Activated CD8-positive, alpha-beta memory T cell treated with anti-CD3 and anti-CD28 coated beads for 36 hours (primary cell): ENCODE data around the gene CDC16. TPM values are rescaled to one million over a fixed set of nuclear protein-coding genes. Genes with fewer than 3 reads are reported as not detected.
"Not testable (repeated sequence)": the region's sequence is repeated elsewhere in the genome, so short reads cannot be mapped to it uniquely, and the experiment has no call there.

Experiments used
- CTCF ChIA-PET: fragments of 350-600 bp; sonication (Branson Sonifier 250); formaldehyde crosslinking; loops from one replicate; lab custom pipeline; 2021; ENCODE audit warnings: antibody characterized with exemption; lab: Charles Lee
- POLR2A ChIA-PET: fragments of 350-600 bp; sonication (Branson Sonifier 250); formaldehyde crosslinking; loops from one replicate; lab custom pipeline; 2021; ENCODE audit warnings: antibody characterized with exemption; lab: Charles Lee
- total RNA-seq, 2 experiments: library from RNA; stranded (reverse); gene quantifications; one replicate each; pipeline ENCODE4 v1.2.3, GENCODE V29; 2021

CDC16 gene
- total RNA-seq, 2 experiments from 2014 or later, result 75.1 to 76.7 TPM

DNA sequence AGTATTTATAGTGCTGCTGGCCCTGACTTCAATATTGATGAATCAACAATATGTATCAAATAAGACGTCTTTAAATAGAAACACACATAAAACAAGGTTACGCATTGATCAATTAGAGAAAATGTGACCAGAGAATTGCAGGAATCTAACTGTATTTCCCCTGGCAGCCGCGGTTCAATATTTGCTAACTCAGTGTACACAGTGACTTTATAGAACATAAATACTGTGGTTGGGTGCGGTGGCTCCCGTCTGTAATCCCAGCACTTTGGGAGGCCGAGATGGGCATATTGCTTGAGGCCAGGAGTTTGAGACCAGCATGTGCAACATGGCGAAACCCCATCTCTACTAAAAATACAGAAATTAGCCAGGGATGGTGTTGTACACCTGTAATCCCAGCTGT lies 23.9 kb downstream of the CDC16 start:
- ChIA-PET POLR2A (no interaction called here), CTCF (no interaction called here)

DNA sequence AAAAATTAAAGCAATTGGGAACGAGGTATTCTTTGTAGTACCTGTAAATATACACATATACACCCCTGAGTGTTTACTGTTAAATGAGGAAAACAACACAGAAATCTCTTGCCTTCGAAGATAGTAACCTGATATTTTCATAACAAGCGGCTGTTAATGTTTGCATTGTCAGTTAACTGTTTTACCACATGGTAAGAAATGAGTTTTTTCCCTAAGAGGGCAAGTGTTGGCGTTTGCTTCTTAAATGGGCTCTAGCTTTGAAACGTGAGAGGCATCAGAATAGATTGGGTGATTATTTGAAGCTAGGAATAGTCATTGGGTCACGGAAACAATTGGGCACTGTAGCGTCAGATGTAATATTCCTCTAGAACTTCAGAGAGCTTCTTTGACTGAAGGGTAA lies 24.7 kb downstream of the CDC16 start:
- CTCF ChIA-PET, result no interaction called here
- POLR2A ChIA-PET, result no interaction called here

GRCh38 chr13:114259974-114260373 lies 25.3 kb downstream of the CDC16 start:
- ChIA-PET CTCF (no interaction called here), POLR2A (interaction anchor here (0.6 kb wide), 1 partner anchor 55 kb away, joined by 3 read pairs; no protein-coding TSS in a partner anchor)

DNA sequence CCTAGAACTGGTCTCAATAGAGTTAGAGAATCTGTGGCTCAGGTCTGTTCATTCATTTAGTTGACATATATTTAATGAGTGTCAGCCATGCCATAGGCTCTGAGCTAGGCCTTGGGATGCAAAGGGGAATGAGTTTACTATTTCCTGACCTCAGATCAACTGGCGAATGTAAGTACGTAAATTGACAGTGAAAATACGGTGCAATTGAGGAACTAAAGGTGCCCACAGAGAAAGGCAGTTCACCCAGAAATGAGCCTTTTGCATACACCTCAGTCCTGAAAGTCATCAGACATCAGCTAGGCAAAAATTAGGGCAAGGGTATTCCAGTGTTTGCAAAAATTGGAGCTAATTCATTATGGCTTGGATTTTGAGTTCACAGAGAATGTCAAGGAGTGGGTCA lies 26.1 kb downstream of the CDC16 start:
- CTCF ChIA-PET, result no interaction called here
- POLR2A ChIA-PET, result no interaction called here

DNA sequence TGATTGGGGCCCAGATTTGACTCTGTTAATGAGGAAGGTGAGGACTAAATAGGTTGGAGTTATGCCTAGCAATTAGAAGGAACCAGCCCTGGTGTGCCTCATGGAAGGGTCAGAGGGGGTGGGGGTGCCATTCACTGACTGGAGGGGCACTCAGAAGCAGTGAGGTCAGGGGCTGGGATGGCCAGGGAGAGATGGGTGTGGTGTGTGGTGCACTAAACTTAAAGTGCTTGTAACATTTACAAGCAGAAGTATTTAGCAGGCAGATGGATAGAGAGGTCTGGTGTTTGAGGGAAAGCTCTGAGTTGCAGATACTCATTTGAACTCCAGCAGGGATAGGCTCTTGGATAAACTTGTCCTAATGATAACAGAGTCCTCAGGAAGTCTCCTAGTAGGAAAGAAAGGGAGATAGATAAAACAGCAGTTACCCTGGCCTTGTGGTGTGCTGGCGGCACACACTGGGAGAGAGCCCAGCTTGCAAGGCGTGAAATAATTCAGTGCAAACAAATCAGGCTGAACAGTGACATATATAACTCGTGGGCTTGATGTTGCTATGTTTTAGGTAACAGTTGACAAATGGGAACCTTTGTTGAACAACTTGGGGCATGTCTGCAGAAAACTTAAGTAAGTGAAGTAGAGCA lies 26.8 kb downstream of the CDC16 start:
- ChIA-PET CTCF (no interaction called here), POLR2A (no interaction called here)

GRCh38 chr13:114263578-114263977 lies 28.9 kb downstream of the CDC16 start:
- ChIA-PET CTCF (no interaction called here), POLR2A (no interaction called here)

DNA sequence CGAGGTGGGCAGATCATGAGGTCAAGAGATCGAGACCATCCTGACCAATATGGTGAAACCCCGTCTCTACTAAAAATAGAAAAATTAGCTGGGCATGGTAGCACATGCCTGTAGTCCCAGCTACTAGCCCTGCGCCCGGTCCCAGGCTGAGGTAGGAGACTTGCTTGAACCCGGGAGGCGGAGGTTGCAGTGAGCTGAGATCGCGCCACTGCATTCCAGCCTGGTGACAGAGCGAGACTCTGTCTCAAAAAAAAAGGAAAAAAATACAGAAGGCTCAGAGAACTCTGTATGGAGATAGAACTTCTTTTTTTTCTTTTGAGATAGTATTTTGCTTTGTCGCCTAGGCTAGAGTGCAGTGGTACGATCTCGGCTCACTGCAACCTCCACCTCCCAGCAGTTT lies 29.6 kb downstream of the CDC16 start:
- POLR2A ChIA-PET, CTCF ChIA-PET: not testable (repeated sequence)

GRCh38 chr13:114264886-114265611 lies 30.4 kb downstream of the CDC16 start:
- POLR2A ChIA-PET, result no interaction called here
- CTCF ChIA-PET, result no interaction called here

GRCh38 chr13:114266241-114266640 lies 31.5 kb downstream of the CDC16 start:
- CTCF ChIA-PET, result no interaction called here

GRCh38 chr13:114268344-114269280 lies 33.9 kb downstream of the CDC16 start:
- CTCF ChIA-PET, result interaction anchor here (1.4 kb wide), 1 partner anchor 11 kb away, joined by 3 read pairs; no protein-coding TSS in a partner anchor
- POLR2A ChIA-PET, result interaction anchor here (1.5 kb wide), 1 partner anchor 11 kb away, joined by 7 read pairs; no protein-coding TSS in a partner anchor

More at GRCh38 chr13:114266241-114266640, 31.5 kb downstream of the CDC16 start:
- POLR2A ChIA-PET, result no interaction called here

DNA sequence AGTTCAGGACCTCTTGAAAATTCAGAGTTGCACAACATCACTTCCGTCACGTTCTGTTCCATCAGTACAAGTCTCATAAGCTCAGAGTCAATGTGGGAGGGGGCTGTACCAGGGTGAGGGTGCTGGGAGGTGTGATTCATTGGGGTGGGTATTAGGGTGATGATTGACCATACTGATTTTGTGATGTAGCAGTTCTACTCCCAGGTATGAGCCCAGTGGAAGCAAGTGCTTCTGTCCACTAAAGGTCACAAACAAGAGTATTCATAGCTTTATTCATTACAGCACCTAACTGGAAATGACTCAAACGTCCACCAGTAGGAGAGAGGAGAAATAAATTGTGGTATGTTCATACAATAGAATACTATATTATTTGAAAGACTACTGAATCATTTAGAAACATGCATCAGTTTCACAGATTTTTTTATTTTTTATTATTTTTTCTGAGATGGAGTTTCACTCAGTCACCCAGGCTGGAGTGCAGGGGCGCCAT lies 34.6 kb downstream of the CDC16 start:
- CTCF ChIA-PET, result no interaction called here

DNA sequence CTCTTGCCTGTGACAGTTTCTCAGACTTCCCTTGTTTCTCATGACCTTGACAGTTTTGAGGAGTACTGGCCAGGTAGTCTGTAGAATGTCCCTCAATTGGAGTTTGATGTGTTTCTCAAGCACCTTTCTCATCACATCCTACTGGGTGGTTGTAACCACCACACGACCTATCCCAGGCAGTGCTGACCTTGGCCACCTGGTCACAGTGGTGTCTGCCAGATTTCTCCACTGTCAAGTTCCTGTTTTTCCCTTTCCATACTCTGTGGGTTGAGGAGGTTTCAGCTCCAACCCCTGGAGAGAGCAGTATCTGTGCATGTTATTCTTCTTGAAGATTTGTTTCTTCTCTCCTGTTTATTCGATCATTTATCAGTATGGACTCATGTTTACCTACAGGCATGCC lies 38.3 kb downstream of the CDC16 start:
- ChIA-PET CTCF (no interaction called here), POLR2A (no interaction called here)

More for the DNA sequence above, 34.6 kb downstream of the CDC16 start:
- POLR2A ChIA-PET, result interaction anchor here (1.5 kb wide), 1 partner anchor 10 kb away, joined by 7 read pairs; no protein-coding TSS in a partner anchor

DNA sequence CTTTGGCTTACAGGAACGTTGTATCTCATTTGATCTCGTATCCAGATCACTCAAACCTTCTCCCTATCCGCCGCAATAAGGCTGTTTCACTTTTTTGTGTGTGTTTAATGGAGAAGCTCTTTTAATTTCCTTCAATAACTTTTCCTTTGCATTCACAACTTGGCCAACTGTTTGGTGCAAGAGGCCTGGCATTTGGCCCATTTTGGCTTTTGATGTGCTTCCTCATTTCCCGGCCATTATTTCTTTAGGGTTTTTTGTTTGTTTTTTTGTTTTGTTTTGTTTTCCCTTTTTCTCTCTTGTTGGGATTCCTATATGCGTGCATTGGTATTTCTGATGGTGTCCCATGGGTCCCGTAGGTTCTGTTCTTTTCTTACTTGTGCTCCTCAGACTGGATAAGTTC lies 40.6 kb downstream of the CDC16 start:
- ChIA-PET POLR2A (no interaction called here), CTCF (no interaction called here)

- POLR2A ChIA-PET, result interaction anchor here (0.8 to 2.3 kb wide), 2 partner anchors 10 to 217 kb away, joined by 4 to 7 read pairs; no protein-coding TSS in a partner anchor
Observed at GRCh38 chr13:114279146-114279545, 44.4 kb downstream of the CDC16 start.

DNA sequence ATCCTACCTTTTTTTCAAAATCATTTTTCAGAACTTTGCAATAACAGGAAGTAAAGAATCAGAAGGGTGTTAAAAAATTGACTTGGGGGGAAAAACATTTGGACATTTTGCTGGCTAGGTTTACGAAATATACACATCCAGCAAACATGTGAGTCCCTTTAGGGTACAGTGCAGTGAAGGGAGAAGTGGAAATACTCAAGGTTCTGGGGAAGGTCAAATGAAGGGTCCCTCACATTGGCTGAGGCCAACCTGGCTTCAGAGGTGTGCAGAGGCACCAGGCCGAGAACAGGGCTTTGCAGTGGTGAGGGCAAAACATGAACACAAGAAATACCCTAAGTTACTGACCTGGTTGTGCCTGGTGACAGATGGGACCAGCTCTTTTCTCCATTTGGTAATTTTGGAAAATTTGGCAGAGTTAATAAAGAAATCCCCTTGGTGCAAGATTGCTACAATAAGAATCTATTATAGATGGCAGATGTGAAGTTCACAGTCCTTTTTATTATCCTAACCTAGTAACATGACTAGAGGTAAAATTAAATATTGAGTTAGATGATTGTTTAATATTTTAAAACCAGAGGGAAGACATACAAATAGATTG lies 45.2 kb downstream of the CDC16 start:
- ChIA-PET POLR2A (interaction anchor here (1.1 to 2.3 kb wide), 2 partner anchors 11 to 34 kb away, joined by 5 to 7 read pairs; partner anchors contain the start of gene CHAMP1), CTCF (interaction anchor here (1.0 to 1.1 kb wide), 3 partner anchors 12 to 61 kb away, joined by 3 to 6 read pairs (median 3); no protein-coding TSS in a partner anchor)

More at GRCh38 chr13:114279146-114279545, 44.4 kb downstream of the CDC16 start:
- CTCF ChIA-PET, result interaction anchor here (1.1 kb wide), 2 partner anchors 11 to 61 kb away, joined by 3 read pairs; no protein-coding TSS in a partner anchor

DNA sequence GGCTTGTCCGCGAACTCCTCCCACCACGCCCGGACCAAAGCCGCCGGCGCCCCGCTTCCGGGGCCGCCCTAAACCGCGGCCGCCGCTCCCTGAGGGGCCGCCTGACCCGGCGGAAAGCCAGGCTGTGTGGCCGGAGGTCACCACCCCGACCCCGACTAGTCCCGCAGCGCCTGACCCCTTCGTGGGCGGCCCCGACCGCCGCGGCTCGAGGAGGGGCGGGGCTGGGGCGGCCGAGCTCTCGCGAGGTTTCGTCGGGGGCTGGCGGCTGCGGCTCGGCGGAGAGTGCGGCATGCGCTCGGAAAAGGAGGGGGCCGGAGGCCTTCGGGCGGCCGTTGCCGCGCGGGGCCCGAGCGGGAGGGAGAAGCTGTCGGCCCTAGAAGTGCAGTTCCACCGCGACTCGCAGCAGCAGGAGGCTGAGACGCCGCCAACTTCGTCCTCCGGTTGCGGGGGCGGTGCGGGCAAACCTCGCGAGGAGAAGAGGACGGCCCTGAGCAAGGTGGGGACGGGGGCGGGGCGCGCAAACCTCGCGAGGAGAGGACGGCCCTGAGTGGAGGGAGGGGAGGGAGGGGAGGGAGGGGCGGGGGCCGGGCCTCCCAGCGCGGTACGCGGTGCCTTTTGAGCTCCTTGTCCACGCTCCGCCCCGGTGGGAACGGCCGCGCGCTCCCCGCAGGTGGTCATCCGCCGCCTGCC lies 46.8 kb downstream of the CDC16 start, which contains the start of gene UPF3A:
Gene UPF3A, plus strand, starts transcription at position 251 of the 690 bp plus-strand sequence. Its CDS starts 39 bp downstream, at position 290.
- ChIA-PET CTCF (interaction anchor here (0.6 to 0.9 kb wide), 3 partner anchors 43 to 156 kb away, joined by 3 read pairs; no protein-coding TSS in a partner anchor), POLR2A (interaction anchor here (0.7 to 1.3 kb wide), 4 partner anchors 10 to 1072 kb away, joined by 3 to 5 read pairs (median 5); partner anchors contain the start of gene CUL4A)

DNA sequence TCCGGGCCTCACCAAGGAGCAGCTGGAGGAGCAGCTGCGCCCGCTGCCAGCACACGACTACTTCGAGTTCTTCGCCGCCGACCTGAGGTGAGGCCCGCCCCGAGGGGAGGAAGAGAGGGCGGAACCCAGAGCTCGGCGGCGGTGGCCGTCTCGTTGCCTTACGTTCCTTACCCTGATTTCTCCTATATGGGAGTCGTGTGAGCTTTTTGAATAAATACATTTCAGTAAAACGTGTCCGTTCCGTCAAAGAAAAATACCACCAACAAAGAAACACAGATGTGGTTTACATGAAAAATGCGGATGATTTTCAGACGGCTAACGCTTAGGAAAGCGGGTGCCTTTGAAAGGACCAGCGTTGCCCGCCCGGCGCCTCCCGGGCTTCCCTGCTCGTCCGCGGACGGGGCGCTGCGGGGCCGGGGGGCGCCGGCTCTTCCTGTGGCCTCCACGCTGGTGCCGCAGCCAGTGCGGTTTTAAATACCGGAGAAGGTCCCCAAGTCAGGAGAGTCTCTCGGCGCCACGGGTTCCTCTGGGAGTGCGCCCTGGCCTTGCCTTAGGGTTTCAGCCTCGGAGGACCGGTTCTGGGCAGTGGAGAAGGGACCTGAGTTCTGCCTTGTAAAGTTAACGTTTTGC lies 47.5 kb downstream of the CDC16 start:
- POLR2A ChIA-PET, result interaction anchor here (1.0 to 1.3 kb wide), 3 partner anchors 9 to 33 kb away, joined by 3 to 5 read pairs (median 5); no protein-coding TSS in a partner anchor
- CTCF ChIA-PET, result interaction anchor here (0.6 to 0.9 kb wide), 2 partner anchors 43 to 55 kb away, joined by 3 read pairs; no protein-coding TSS in a partner anchor
